ENCODE measurements around the gene HDAC4. TPM values are rescaled to one million over a fixed set of nuclear protein-coding genes. Genes with fewer than 3 reads are reported as not detected.
"Not testable (repeated sequence)": the region's sequence is repeated elsewhere in the genome, so short reads cannot be mapped to it uniquely, and the experiment has no call there.

HDAC4 gene
- polyA plus RNA-seq, 3 donors: 12.3 to 22.6 (median 14.5) TPM

- no peak for DNase-seq (ENCODE audit: extremely low read depth in 1 of 11, low read depth in 9 of 11, low spot score in 4 of 11)
These were observed 118.2 kb downstream of the HDAC4 start for GRCh38 chr2:239282448-239283287.

DNA sequence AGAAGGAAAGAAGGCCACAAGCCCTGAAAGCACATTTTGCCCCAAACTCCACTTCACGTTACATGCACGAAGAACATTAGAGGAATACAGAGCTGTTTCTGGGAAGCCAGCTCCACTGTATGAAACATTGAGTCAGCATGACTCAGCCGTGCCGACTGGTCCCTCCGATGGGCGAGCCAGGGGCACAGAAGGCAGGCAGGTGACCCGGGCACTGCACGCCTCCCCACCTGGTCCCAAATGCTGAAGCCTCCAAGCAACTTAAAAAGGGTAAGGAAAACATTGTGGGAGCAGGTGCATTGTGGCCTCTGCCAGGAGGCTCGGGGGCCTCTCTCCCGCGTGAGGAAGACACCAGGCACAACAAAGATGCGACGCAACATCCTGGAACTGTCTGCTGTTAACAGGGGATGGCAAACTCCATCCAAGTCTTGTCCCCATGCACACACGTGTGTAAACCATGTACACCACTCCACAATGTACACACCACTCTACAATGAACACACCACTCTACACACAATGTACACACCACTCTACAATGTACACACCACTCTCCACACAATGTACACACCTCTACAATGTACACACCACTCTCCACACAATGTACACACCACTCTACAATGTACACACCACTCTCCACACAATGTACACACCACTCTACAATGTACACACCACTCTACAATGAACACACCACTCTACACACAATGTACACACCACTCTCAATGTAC, 120.4 kb downstream of the HDAC4 start:
- not testable (repeated sequence) for DNase-seq (ENCODE audit: extremely low read depth in 1 of 11, low read depth in 9 of 11, low spot score in 4 of 11)

DNA sequence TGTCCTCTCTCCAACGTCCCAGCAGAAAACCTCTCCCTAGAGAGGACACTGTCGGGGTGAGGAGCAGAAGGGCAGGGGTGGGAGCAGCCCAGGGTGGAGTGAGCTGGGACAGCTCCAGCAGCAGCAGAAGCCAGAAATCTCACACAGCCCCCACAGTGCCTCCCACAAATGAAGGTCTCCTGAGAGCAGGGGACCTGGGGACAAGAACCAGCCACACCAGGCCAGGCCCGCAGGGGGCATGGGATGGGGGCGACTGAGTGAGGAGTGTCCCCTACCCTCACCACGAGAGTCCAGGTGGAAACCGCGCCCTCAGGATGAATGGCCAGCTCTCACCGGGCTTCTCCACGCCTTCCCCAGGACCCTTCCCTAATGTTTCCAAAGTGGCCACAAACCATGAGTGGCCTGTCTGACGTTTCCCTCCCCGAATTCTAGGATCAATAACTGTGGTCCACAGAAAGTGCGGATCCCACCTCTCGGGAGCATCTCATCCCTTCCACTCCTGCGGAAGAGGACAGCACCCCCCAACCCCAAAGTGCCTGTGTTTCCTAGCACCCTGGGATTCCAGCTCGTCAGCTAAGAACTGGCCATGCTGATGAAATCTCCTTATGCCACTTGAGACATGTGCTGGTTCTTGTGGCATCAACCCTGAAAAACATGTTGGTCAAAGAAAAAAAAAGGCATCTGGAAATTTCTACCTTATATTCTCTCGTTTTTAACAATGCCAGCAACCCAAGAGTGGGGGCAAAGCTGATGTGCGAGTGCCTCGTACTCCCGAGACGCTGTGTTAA, 121.1 kb downstream of the HDAC4 start:
- no peak for DNase-seq (ENCODE audit: extremely low read depth in 1 of 11, low read depth in 9 of 11, low spot score in 4 of 11)

DNA sequence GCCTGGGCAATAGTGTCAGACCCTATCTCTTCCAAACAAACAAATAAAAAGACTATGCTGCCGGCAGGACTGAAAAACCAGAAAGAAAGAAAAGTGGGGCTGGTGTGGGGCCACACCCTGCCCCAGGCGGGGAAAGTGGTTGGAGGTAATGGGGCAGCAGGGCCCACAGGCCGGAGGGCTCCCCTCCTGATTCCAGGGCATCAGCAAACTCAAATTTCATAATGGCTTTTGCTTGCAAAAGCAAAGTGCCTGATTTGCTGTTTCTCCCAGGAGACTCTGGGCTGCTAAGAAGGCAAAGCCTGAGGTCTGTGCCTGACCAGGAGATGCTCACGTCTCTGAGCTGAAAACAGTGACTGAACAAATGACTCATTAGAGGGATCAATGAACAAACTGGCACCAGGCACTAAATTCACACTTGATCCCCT, 121.9 kb downstream of the HDAC4 start:
- no peak for DNase-seq (ENCODE audit: extremely low read depth in 1 of 11, low read depth in 9 of 11, low spot score in 4 of 11)

DNA sequence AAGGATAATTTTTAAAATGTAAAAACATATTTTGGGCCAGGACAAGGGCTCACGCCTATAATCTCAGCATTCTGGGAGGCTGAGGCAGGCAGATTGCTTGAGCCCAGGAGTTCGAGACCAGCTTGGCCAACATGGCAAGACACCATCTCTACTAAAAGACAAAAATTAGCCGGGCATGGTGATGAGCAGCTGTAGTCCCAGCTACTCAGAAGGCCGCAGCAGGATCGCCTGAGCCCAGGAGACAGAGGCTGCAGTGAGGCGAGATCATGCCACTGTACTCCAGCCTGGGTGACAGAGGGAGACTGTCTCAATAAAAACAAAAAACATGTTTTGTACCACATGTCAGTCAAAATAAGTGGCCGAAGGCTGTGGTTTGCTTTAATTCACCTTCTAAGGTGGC, 122.5 kb downstream of the HDAC4 start:
- DNase-seq (ENCODE audit: extremely low read depth in 1 of 11, low read depth in 9 of 11, low spot score in 4 of 11): no peak

- no peak for DNase-seq (ENCODE audit: extremely low read depth in 1 of 11, low read depth in 9 of 11, low spot score in 4 of 11)
These were observed 123.3 kb downstream of the HDAC4 start for GRCh38 chr2:239277401-239278085.

DNA sequence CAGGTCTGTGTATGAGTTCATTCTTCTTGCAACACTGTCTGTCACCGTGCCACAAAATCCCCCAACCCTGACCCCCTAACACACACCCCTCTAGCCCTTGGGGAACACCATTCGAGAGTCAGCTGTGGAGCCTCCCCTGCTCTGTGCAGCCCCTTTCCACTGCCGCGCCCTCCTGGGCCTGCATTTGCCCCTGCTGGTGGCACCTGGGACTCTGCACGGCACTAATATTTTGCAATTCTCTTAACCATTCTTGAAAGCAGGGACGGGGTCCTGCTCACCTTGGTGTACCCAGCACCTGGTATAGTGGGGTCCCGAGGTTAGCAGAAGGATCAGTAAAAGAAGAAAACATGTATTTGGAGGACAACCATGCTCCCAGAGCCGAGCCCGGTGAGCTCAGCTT, 124.0 kb downstream of the HDAC4 start:
- no peak for DNase-seq (ENCODE audit: extremely low read depth in 1 of 11, low read depth in 9 of 11, low spot score in 4 of 11)

DNA sequence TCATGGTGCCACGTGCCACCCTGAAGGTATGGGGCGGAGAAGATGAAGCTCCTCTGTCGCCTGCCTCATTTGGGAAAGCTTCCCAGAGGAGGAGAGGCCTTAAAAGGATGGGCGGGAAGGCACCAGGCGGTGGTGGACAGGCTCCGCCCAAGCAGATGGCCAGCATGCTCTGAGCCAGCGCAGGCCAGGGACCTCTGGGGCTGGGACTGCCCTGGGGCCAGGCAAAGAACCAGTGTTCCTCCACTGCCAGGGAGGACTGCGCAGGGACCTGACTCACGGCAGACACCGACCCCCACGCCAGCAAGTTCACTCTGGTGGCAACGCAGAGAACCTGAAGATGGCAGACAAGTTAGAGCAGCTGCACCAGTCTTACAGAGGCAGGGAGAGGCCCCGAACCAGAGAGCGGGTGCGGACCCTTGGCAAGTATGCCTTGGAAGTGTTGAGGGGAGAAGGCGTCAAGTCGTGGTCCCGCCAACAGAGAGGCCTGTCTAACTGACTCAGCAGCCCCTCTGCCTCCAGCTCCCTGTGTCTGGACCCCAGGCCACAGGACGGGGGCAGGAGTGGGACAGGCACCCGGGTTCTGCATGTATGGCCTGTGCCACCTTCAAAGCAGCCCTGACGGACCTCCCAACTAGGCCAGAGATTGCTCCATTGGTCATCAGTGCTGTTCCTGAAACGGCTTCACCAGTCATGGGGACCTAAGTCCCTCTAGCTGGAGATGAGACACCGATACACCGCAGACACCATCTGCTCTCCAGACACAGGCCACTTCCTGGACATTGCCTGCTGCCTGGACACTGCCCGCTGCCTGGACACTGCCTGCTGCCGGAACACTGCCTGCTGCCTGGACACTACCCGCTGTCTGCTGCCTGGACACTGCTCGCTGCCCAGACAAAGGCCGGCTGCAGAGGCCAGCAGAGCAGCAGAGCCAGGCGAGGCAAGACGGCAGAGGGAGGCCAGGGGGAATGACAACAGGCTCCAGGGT, 124.7 kb downstream of the HDAC4 start:
- DNase-seq (ENCODE audit: extremely low read depth in 1 of 11, low read depth in 9 of 11, low spot score in 4 of 11): no peak

DNA sequence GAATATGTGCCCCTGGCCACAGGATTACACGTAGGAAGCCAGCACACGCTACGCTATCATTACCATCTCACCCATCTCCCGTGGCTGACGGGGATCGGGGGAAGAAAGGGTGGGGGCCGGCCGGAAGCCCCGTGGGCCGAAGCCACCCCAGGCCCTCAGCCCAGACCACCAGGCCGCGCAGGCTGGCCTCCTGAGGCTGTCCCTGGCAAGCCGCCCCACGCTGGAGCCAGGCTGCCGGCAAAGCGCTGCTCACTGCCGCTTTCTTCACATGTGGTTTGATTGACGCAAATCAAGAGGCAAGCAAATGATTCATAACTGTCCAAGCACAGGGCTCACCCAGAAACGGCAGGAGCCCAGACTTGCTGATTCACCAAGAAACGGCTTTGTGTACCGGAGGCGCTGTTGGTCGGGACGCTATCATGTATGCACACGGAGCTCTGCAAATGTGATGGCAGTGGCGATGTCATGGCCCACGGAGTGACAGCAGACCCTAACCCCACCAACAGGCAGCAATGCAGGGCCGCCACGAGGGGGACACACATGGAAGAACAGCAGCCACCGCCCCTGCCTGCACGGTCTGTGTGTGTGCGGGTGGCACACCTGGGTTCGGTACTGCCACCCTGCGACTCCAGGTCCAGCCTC, 125.7 kb downstream of the HDAC4 start:
- DNase-seq (ENCODE audit: extremely low read depth in 1 of 11, low read depth in 9 of 11, low spot score in 4 of 11): no peak

DNA sequence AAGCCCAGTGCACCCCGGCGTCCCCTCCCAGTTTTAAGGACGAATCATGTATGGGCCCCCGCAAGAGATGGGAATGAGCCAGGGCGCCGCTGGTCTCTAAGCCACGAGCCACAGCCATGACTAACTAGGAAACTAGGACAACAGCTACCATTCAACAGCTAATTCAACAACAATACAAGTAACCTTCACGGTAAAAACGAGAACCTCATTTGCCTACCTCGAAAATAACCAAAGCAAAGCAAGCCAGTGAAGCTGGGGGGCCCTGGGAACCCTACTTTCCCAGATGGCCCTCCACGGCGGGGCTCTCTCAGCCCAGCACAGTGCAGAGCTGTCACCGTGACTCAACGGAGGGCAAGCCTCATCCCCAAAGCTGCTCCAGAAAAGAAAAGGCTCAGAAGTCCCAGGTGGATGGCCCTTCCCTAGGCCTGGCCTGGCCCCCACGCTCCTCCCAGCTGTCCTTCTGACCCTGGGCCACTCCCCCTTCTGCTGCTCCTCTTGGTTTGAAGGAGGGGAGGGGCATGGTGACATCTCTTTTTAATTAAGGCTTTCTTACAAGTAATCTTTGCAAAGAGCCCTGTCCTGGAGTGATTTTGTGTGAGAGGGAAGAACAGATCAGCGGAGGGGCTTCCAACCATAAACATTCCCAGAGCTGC, 126.3 kb downstream of the HDAC4 start:
- DNase-seq (ENCODE audit: extremely low read depth in 1 of 11, low read depth in 9 of 11, low spot score in 4 of 11): no peak

- DNase-seq (ENCODE audit: extremely low read depth in 1 of 11, low read depth in 9 of 11, low spot score in 4 of 11): no peak
These were observed 127.3 kb downstream of the HDAC4 start for GRCh38 chr2:239273280-239274234.

DNA sequence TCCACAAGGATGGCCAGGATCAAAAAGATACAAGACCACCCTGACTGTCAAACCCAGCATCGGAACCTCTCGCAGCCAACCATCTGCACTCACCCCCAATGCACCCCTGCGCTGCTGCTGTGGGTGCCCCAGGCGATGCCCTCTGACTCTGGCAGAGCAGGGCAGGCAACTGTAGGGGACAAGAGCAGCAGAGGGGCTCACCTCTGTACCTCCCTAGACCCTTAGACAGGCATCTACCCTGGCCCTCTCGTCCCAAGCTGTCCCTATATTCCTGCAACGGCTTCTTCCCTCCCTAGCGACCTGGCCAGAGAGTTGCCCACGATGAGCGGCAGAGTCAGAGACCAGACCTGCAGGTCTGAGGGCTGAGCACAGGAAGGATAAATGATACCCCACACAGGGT, 128.2 kb downstream of the HDAC4 start:
- no peak for DNase-seq (ENCODE audit: extremely low read depth in 1 of 11, low read depth in 9 of 11, low spot score in 4 of 11)

- DNase-seq (ENCODE audit: extremely low read depth in 1 of 11, low read depth in 9 of 11, low spot score in 4 of 11): no peak
These were observed 128.9 kb downstream of the HDAC4 start for GRCh38 chr2:239271882-239272281.

GRCh38 chr2:239271471-239271870, 129.3 kb downstream of the HDAC4 start:
- no peak for DNase-seq (ENCODE audit: extremely low read depth in 1 of 11, low read depth in 9 of 11, low spot score in 4 of 11)

DNA sequence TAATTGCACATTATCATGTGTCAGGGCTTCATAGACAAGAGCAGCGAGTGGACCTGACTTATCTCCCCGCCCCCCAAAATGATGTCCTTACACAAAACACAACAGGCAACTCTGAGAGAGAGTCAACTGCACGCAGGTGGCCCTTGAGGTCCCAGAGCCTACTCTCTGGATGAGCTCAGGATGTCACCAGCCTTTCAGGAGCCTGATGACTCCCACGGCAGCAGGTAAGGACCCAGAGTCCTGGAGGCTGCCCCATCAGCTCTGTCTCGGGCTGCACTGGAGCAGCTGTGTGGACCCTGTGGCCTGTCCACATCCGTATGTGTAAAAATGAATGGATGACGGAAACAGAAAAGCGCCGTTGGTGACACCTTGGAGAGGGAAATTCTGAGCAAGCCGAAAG, 130.9 kb downstream of the HDAC4 start:
- no peak for DNase-seq (ENCODE audit: extremely low read depth in 1 of 11, low read depth in 9 of 11, low spot score in 4 of 11)
